ENCODE data around the gene DHFR2.
"Not testable (repeated sequence)": the region's sequence is repeated elsewhere in the genome, so short reads cannot be mapped to it uniquely, and the experiment has no call there.

The DHFR2 gene

GRCh38 chr3:94062513-94063404 lies at the start of gene DHFR2, which contains the start of gene NSUN3:
Gene DHFR2 (minus strand): TSS chr3:94062916. CDS start chr3:94061511, 1,405 bp downstream.
Gene NSUN3 (plus strand): TSS chr3:94063061. CDS start chr3:94063127, 66 bp downstream.
- peak; percentile 92 for DNase-seq

- no peak for DNase-seq
These were observed 48.1 kb upstream of the DHFR2 start for GRCh38 chr3:94110854-94111253.

- DNase-seq, result not testable (repeated sequence)
These were observed 47.5 kb upstream of the DHFR2 start for GRCh38 chr3:94110232-94110631.

- DNase-seq, result no peak
These were observed 43.6 kb upstream of the DHFR2 start for GRCh38 chr3:94106268-94106667.

GRCh38 chr3:94101860-94102259 lies 39.1 kb upstream of the DHFR2 start:
- DNase-seq, result no peak

GRCh38 chr3:94099311-94099710 lies 36.6 kb upstream of the DHFR2 start:
- DNase-seq, result no peak

GRCh38 chr3:94098452-94098851 lies 35.7 kb upstream of the DHFR2 start:
- DNase-seq, result no peak

GRCh38 chr3:94095111-94095510 lies 32.4 kb upstream of the DHFR2 start:
- DNase-seq, result no peak

GRCh38 chr3:94093151-94093550 lies 30.4 kb upstream of the DHFR2 start:
- no peak for DNase-seq

- DNase-seq, result no peak
These were observed 29.4 kb upstream of the DHFR2 start for GRCh38 chr3:94092086-94092485.

GRCh38 chr3:94089126-94089525 lies 26.4 kb upstream of the DHFR2 start:
- DNase-seq, result no peak

GRCh38 chr3:94083261-94083660 lies 20.5 kb upstream of the DHFR2 start:
- no peak for DNase-seq

GRCh38 chr3:94082391-94082937 lies 19.7 kb upstream of the DHFR2 start:
- DNase-seq, result peak; percentile 35

GRCh38 chr3:94081884-94082283 lies 19.2 kb upstream of the DHFR2 start:
- no peak for DNase-seq

GRCh38 chr3:94080552-94080951 lies 17.8 kb upstream of the DHFR2 start:
- not testable (repeated sequence) for DNase-seq

- DNase-seq, result no peak
These were observed 13.3 kb upstream of the DHFR2 start for GRCh38 chr3:94076055-94076454.

GRCh38 chr3:94071713-94072284 lies 9.1 kb upstream of the DHFR2 start:
- DNase-seq, result no peak

GRCh38 chr3:94070341-94070911 lies 7.7 kb upstream of the DHFR2 start:
- DNase-seq, result no peak

GRCh38 chr3:94069194-94069813 lies 6.6 kb upstream of the DHFR2 start:
- peak; percentile 0 for DNase-seq

GRCh38 chr3:94066506-94067500 lies 4.1 kb upstream of the DHFR2 start:
- DNase-seq, result no peak

- no peak for DNase-seq
These were observed 3.2 kb upstream of the DHFR2 start for GRCh38 chr3:94065819-94066480.
